Trophoblast cell (in vitro differentiated cells and primary cell): ENCODE data around the gene ATP6AP1.

Source experiments
- DNase-seq, 2 donors: peaks; one replicate each; pipeline ENCODE4 v3.0.0-alpha.2; 2016
- H2AFZ ChIP-seq: 2 replicates; pipeline ENCODE4 v1.6.1; 2013; ENCODE audit warnings: low read length, moderate library complexity, mild to moderate bottlenecking; ENCODE audit not compliant: insufficient read depth, poor library complexity
- H2AK5ac ChIP-seq: 2 replicates; pipeline ENCODE4 v1.6.1; 2013; ENCODE audit warnings: mild to moderate bottlenecking, low read length
- H2BK120ac ChIP-seq: 2 replicates; pipeline ENCODE4 v1.6.1; 2013; ENCODE audit warnings: low read length, mild to moderate bottlenecking, moderate library complexity; ENCODE audit not compliant: insufficient read depth, poor library complexity
- H2BK12ac ChIP-seq: 2 replicates; pipeline ENCODE4 v1.6.1; 2013; ENCODE audit warnings: mild to moderate bottlenecking, low read length, moderate library complexity
- H2BK5ac ChIP-seq: 2 replicates; pipeline ENCODE4 v1.6.1; 2013; ENCODE audit warnings: low read length, low read depth, moderate library complexity, mild to moderate bottlenecking; ENCODE audit not compliant: poor library complexity
- H3K14ac ChIP-seq: 2 replicates; pipeline ENCODE4 v1.6.1; 2013; ENCODE audit warnings: mild to moderate bottlenecking, low read length
- H3K18ac ChIP-seq: 2 replicates; pipeline ENCODE4 v1.6.1; 2013; ENCODE audit warnings: mild to moderate bottlenecking, low read length
- H3K23ac ChIP-seq: 2 replicates; pipeline ENCODE4 v1.6.1; 2013; ENCODE audit warnings: low read length
- H3K27ac ChIP-seq: 2 replicates; pipeline ENCODE4 v1.5.1; 2013; ENCODE audit warnings: low read depth, mild to moderate bottlenecking, inconsistent platforms, low read length, moderate library complexity
- H3K27me3 ChIP-seq: 2 replicates; pipeline ENCODE4 v1.6.1; 2013; ENCODE audit warnings: inconsistent platforms, mild to moderate bottlenecking, low read length, moderate library complexity; ENCODE audit not compliant: insufficient read depth
- H3K36me3 ChIP-seq, 2 experiments: 1 replicate in 1 of 2; 2 replicates in 1 of 2; pipeline ENCODE4 v1.6.1; 2013; ENCODE audit warnings: low read length in 2 of 2, mild to moderate bottlenecking in 2 of 2, moderate library complexity in 1 of 2; ENCODE audit not compliant: insufficient read depth in 2 of 2, control insufficient read depth in 1 of 2
- H3K4ac ChIP-seq: 2 replicates; pipeline ENCODE4 v1.6.1; 2013; ENCODE audit warnings: low read depth, mild to moderate bottlenecking, low read length, moderate library complexity
- H3K4me1 ChIP-seq, 2 experiments: 1 replicate in 1 of 2; 2 replicates in 1 of 2; pipeline ENCODE4 v1.6.1; 2013; ENCODE audit warnings: low read length in 2 of 2, mild to moderate bottlenecking in 2 of 2, moderate library complexity in 1 of 2; ENCODE audit not compliant: insufficient read depth in 2 of 2, control insufficient read depth in 1 of 2
- H3K4me2 ChIP-seq: 2 replicates; pipeline ENCODE4 v1.6.1; 2013; ENCODE audit warnings: inconsistent platforms, mild to moderate bottlenecking, low read length, moderate library complexity
- H3K4me3 ChIP-seq: 2 replicates; pipeline ENCODE4 v1.5.1; 2013; ENCODE audit warnings: mild to moderate bottlenecking, low read depth, low read length, inconsistent platforms
- H3K79me1 ChIP-seq: one replicate; pipeline ENCODE4 v1.6.1; 2013; ENCODE audit warnings: low read length
- H3K79me2 ChIP-seq: 2 replicates; pipeline ENCODE4 v1.6.1; 2013; ENCODE audit warnings: low read length, mild to moderate bottlenecking; ENCODE audit not compliant: control insufficient read depth, insufficient read depth, poor library complexity
- H3K9ac ChIP-seq: 2 replicates; pipeline ENCODE4 v1.6.1; 2013; ENCODE audit warnings: mild to moderate bottlenecking, low read length
- H3K9me3 ChIP-seq: 2 replicates; pipeline ENCODE4 v1.6.1; 2013; ENCODE audit warnings: low read depth, mild to moderate bottlenecking, control low read depth, inconsistent platforms, low read length; ENCODE audit not compliant: insufficient read depth
- H4K12ac ChIP-seq: 2 replicates; pipeline ENCODE4 v1.6.1; 2013; ENCODE audit warnings: low read depth, mild to moderate bottlenecking, low read length, moderate library complexity
- H4K8ac ChIP-seq: 2 replicates; pipeline ENCODE4 v1.6.1; 2013; ENCODE audit warnings: low read depth, mild to moderate bottlenecking, low read length, moderate library complexity
- H4K91ac ChIP-seq: one replicate; pipeline ENCODE4 v1.6.1; 2013; ENCODE audit warnings: low read depth, mild to moderate bottlenecking, low read length, moderate library complexity
- WGBS: extraction: QIAGEN DNeasy Blood & Tissue Kit; methylation state at CpG from one replicate; pipeline ENCODE4 v1.1.7; 2013; ENCODE audit warnings: missing lambda C conversion rate; ENCODE audit not compliant: insufficient read length, insufficient coverage; ENCODE audit errors: extremely low coverage; 5-methylcytosine and 5-hydroxymethylcytosine counted together

The ATP6AP1 gene

DNA sequence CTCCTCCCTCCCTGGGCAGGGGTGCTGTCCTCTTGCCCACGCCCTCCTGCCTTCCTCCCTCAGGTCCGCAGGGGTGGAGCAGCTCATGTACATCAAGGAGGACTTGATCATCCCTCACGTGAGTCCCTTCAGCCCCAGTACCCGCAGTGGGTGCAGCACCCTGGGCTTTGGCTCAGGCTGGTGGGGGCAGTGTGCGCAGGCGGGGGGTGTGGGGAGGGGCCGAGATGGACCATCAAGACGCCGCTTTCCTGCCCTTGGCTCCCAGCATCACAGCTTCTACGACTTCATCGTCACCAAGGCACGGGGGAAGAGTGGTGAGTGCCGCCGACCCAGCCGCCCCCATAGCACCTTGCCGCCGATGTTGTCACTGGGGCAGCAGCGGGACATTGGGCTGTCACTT lies 21.1 kb downstream of the ATP6AP1 start:
- no peak overlapping the region for H3K14ac ChIP-seq

DNA sequence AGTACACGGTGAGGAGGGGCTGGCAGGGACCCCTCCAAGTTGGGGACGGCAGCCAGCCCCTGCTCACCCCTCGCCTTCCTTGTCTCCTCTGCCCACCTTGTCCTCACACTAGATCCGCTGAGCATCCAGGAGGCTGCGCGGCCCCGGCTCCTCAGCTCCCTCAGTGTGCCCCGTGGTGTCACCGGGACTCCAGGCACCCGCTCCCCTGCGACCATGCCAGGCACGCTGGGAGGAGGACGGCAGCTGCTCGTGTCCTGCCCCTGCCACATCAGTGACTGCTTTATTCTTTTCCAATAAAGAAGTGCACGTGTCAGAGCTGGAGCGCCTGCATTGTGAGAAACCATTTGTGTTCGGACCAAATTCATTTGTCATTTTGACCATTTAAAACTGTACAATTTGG lies 21.8 kb downstream of the ATP6AP1 start:
- Histone ChIP-seq H3K9me3 (no peaks in the 10 kb centered on the region), H3K14ac (no peak overlapping the region), H3K4ac (no peak overlapping the region), H4K8ac (no peak overlapping the region), H4K91ac (no peak overlapping the region), H3K4me3 (no peak overlapping the region), H2BK12ac (no peak overlapping the region), H3K4me1 (peaks cover 0 to 3% of the 10 kb centered on the region in 2 experiments), H2AFZ (no peak overlapping the region), H2BK120ac (no peak overlapping the region), H3K79me2 (no peaks in the 10 kb centered on the region), H3K9ac (no peak overlapping the region), H3K4me2 (no peak overlapping the region), H4K12ac (no peak overlapping the region), H2BK5ac (no peak overlapping the region), H3K18ac (no peak overlapping the region), H2AK5ac (no peak overlapping the region), H3K23ac (no peak overlapping the region), H3K27ac (no peak overlapping the region), H3K27me3 (no peaks in the 10 kb centered on the region), H3K36me3 (peaks cover 48 to 65% of the 10 kb centered on the region in 2 experiments), H3K79me1 (no peaks in the 10 kb centered on the region)
- no CpG with 5 or more reads among the region's 17 CpGs for WGBS
- DNase-seq, result no peak

More for the DNA sequence above, 21.1 kb downstream of the ATP6AP1 start:
- peaks cover 4 to 9% of the 10 kb centered on the region in 2 experiments for H3K4me1 ChIP-seq
- no CpG with 5 or more reads among the region's 18 CpGs for WGBS
- H3K9ac ChIP-seq, result no peak overlapping the region
- no peak for DNase-seq
- peaks cover 3% of the 10 kb centered on the region for H3K79me1 ChIP-seq
- H4K91ac ChIP-seq, result no peak overlapping the region
- peaks cover 48 to 65% of the 10 kb centered on the region in 2 experiments for H3K36me3 ChIP-seq
- H3K27ac ChIP-seq, result no peak overlapping the region
- no peak overlapping the region for H2AK5ac ChIP-seq
- H3K18ac ChIP-seq, result no peak overlapping the region
- H4K8ac ChIP-seq, result no peak overlapping the region
- no peak overlapping the region for H3K4me3 ChIP-seq
- H2BK5ac ChIP-seq, result no peak overlapping the region
- H3K27me3 ChIP-seq, result no peaks in the 10 kb centered on the region
- H2AFZ ChIP-seq, result no peak overlapping the region
- no peak overlapping the region for H3K4me2 ChIP-seq
- no peak overlapping the region for H2BK12ac ChIP-seq
- H4K12ac ChIP-seq, result no peak overlapping the region
- no peak overlapping the region for H3K23ac ChIP-seq
- H2BK120ac ChIP-seq, result no peak overlapping the region
- H3K9me3 ChIP-seq, result no peaks in the 10 kb centered on the region
- H3K4ac ChIP-seq, result no peak overlapping the region
- H3K79me2 ChIP-seq, result peaks cover 3% of the 10 kb centered on the region

DNA sequence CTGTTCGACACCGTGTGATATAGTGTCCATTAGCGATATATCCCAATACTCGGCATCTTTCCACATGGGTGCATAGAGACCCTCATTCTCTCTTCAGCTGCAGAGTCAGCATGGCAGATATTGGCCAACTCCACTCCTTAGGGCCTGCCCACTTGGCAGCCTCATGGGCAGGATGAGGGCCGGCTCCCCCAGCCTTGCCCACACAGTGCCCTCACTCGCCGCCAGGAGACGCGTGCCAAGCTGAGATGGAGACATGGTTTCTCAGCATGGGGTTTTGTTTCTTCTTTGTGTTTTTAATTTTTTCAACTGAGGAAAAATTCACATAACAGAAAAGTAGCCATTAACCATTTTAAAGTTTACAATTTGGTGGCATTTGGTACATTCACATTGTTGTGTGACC lies 24.3 kb downstream of the ATP6AP1 start:
- Histone ChIP-seq H3K4me3 (no peak overlapping the region), H3K36me3 (peaks cover 29 to 42% of the 10 kb centered on the region in 2 experiments), H3K27ac (no peak overlapping the region), H2BK12ac (no peak overlapping the region), H4K91ac (no peak overlapping the region), H3K79me1 (no peaks in the 10 kb centered on the region), H3K23ac (no peak overlapping the region), H3K4me2 (no peak overlapping the region), H2BK120ac (no peak overlapping the region), H3K27me3 (no peaks in the 10 kb centered on the region), H3K14ac (no peak overlapping the region), H3K18ac (no peak overlapping the region), H2AFZ (no peak overlapping the region), H3K4me1 (no peaks in the 10 kb centered on the region), H3K4ac (no peak overlapping the region), H3K9me3 (no peaks in the 10 kb centered on the region), H2BK5ac (no peak overlapping the region), H2AK5ac (no peak overlapping the region), H4K8ac (no peak overlapping the region), H3K79me2 (no peaks in the 10 kb centered on the region), H3K9ac (no peak overlapping the region), H4K12ac (no peak overlapping the region)
- WGBS, result no CpG with 5 or more reads among the region's 9 CpGs
- DNase-seq, result no peak

DNA sequence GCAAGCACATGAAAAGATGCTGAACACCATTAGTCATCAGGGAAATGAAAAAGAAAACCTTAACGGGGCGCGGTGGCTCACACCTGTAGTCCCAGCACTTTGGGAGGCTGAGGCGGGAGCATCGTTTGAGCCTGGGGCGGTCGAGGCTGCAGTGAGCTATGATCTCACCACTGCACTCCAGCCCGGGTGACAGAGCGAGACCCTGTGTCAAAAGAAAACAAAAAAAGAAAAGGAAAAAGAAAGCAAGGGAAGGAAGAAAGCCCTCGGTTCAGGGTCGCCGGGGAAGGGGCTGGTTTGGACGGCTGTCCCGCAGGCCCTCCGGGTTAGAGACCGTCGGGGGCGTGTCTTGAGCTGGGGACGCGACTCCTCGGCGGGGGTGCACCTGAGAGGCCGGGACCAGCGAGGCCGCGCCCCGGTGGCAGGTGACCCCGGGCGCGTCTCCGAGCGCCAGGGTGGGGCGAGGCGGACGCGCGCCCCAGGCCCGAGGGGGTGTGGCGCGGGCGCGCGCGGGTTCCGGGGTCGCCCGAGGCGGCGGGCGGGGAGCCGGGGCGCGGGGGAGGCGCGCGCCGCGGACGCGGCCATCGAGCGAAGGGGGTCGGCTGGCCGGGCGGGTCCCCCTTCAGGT lies 29.1 kb downstream of the ATP6AP1 start:
- H3K79me2 ChIP-seq, result peaks cover 10% of the 10 kb centered on the region
- H2AFZ ChIP-seq, result peak overlapping the region; percentile 68
- no peak overlapping the region for H3K23ac ChIP-seq
- no peak overlapping the region for H3K14ac ChIP-seq
- peak overlapping the region; percentile 43 for H4K12ac ChIP-seq
- peak overlapping the region; percentile 46 for H2BK5ac ChIP-seq
- peaks cover 8% of the 10 kb centered on the region for H3K79me1 ChIP-seq
- no peak overlapping the region for H3K18ac ChIP-seq
- DNase-seq, result peak; percentile 43 to 59
- H3K4me3 ChIP-seq, result peak overlapping the region; percentile 92
- H3K9me3 ChIP-seq, result no peaks in the 10 kb centered on the region
- peaks cover 25 to 27% of the 10 kb centered on the region in 2 experiments for H3K36me3 ChIP-seq
- H3K27ac ChIP-seq, result peak overlapping the region; percentile 47
- H2AK5ac ChIP-seq, result no peak overlapping the region
- no peak overlapping the region for H3K4ac ChIP-seq
- H3K27me3 ChIP-seq, result no peaks in the 10 kb centered on the region
- H3K4me1 ChIP-seq, result peaks cover 0 to 10% of the 10 kb centered on the region in 2 experiments
- no peak overlapping the region for H3K9ac ChIP-seq
- H4K8ac ChIP-seq, result peak overlapping the region; percentile 34
- no peak overlapping the region for H2BK120ac ChIP-seq
- H4K91ac ChIP-seq, result peak overlapping the region; percentile 76
- no peak overlapping the region for H2BK12ac ChIP-seq
- WGBS, result no CpG with 5 or more reads among the region's 65 CpGs
- H3K4me2 ChIP-seq, result peak overlapping the region; percentile 54
